OCI-LY7 (cell line): Measurements from ENCODE around the gene CASQ2. TPM values are rescaled to one million over a fixed set of nuclear protein-coding genes. Genes with fewer than 3 reads are reported as not detected.

Experiments used
- BruUV-seq: library from RNA; stranded (reverse); fragments of 400-500 nt; replicated peaks from 2 replicates; lab custom pipeline; 2021; lab: Mats Ljungman, UMichigan
- CTCF ChIA-PET: fragments of 300-600 bp; sonication (Branson Sonifier 250); formaldehyde crosslinking; loops from one replicate; lab custom pipeline; 2022; ENCODE audit warnings: antibody characterized with exemption; ENCODE audit not compliant: unreplicated experiment; lab: Charles Lee
- POLR2A ChIA-PET: fragments of 300-600 bp; sonication (Branson Sonifier 250); formaldehyde crosslinking; loops from one replicate; lab custom pipeline; 2022; ENCODE audit warnings: antibody characterized with exemption; lab: Charles Lee
- DNase-seq: peaks from one replicate; pipeline ENCODE4 v3.0.0-alpha.2; 2015; ENCODE audit warnings: low spot score
- H2AFZ ChIP-seq: fragments of 200-600 bp; sonication (generic), shearing (Covaris generic); 2 replicates; pipeline ENCODE4 v1.6.1; 2014; ENCODE audit warnings: mild to moderate bottlenecking, antibody characterized with exemption, low read length, moderate library complexity
- H3K27ac ChIP-seq: fragments of 200-600 bp; sonication (generic); 2 replicates; pipeline ENCODE4 v1.5.1; 2014; ENCODE audit warnings: mixed run types, low read depth, mild to moderate bottlenecking, moderate library complexity, low read length, inconsistent platforms; ENCODE audit not compliant: poor library complexity, severe bottlenecking
- H3K36me3 ChIP-seq: fragments of 200-600 bp; sonication (generic); 2 replicates; pipeline ENCODE4 v1.6.1; 2014; ENCODE audit warnings: mild to moderate bottlenecking, antibody characterized with exemption, low read length, moderate library complexity, mixed read lengths; ENCODE audit not compliant: insufficient read depth
- H3K4me1 ChIP-seq: fragments of 200-600 bp; sonication (generic); 2 replicates; pipeline ENCODE4 v1.5.1; 2014; ENCODE audit warnings: mild to moderate bottlenecking, low read length; ENCODE audit not compliant: insufficient read depth, poor library complexity, severe bottlenecking
- H3K4me2 ChIP-seq: fragments of 200-600 bp; sonication (generic); 2 replicates; pipeline ENCODE4 v1.6.1; 2014; ENCODE audit warnings: mild to moderate bottlenecking, low read length
- H3K4me3 ChIP-seq: fragments of 200-600 bp; sonication (generic); 2 replicates; pipeline ENCODE4 v1.5.1; 2014; ENCODE audit warnings: mild to moderate bottlenecking, low read depth, low read length; ENCODE audit not compliant: poor library complexity, severe bottlenecking
- H3K79me2 ChIP-seq: fragments of 200-600 bp; sonication (generic); 2 replicates; pipeline ENCODE4 v1.6.1; 2016; ENCODE audit warnings: low read depth, mild to moderate bottlenecking, low read length, moderate library complexity, mixed read lengths; ENCODE audit not compliant: insufficient read depth
- H3K9me2 ChIP-seq: fragments of 200-600 bp; sonication (generic); 2 replicates; pipeline ENCODE4 v1.6.1; 2016; ENCODE audit warnings: mild to moderate bottlenecking, low read length, mixed read lengths; ENCODE audit not compliant: insufficient read depth
- H3K9me3 ChIP-seq: fragments of 200-600 bp; sonication (generic); 2 replicates; pipeline ENCODE4 v1.6.1; 2014; ENCODE audit warnings: mild to moderate bottlenecking, mixed run types, low read length, mixed read lengths
- H4K20me1 ChIP-seq: fragments of 200-600 bp; sonication (generic); 2 replicates; pipeline ENCODE4 v1.6.1; 2014; ENCODE audit warnings: mild to moderate bottlenecking, antibody characterized with exemption, low read length, moderate library complexity, mixed read lengths; ENCODE audit not compliant: insufficient read depth
- CTCF ChIP-seq: fragments of 200-600 bp; sonication (generic); conservative IDR thresholded peaks from 2 replicates; pipeline ENCODE4 v1.5.1; 2014; ENCODE audit warnings: mild to moderate bottlenecking, antibody characterized with exemption, low read length, moderate library complexity, mixed read lengths
- EZH2phosphoT487 ChIP-seq: fragments of 200-600 bp; sonication (generic); IDR thresholded peaks from 2 replicates; pipeline ENCODE4 v1.6.1; 2018; ENCODE audit warnings: low read depth, borderline replicate concordance, mild to moderate bottlenecking, mixed run types, antibody characterized with exemption, low read length, moderate library complexity, mixed read lengths
- intact Hi-C: fragments of 100-400 bp; cut with micrococcal nuclease; formaldehyde crosslinking; loops from one replicate; pipeline ENCODE4 v1.10.0; 2022; ENCODE audit not compliant: unreplicated experiment
- total RNA-seq, 2 experiments: library from RNA; depleted of rRNA in 1 of 2; stranded (reverse); fragments of >200 nt in 1 of 2; shearing (Covaris generic) in 1 of 2; gene quantifications; 2 replicates each; pipeline ENCODE4 v1.2.3, GENCODE V29; 2014 to 2022

Gene CASQ2
- total RNA-seq, 2 experiments from 2014 or later, result not detected

- H3K4me3 ChIP-seq, result no peak overlapping the region
- H3K4me1 ChIP-seq, result no peaks in the 10 kb centered on the region
- no peak for DNase-seq
- H3K9me2 ChIP-seq, result no peaks in the 10 kb centered on the region
- H3K79me2 ChIP-seq, result no peaks in the 10 kb centered on the region
- no TSS peak for BruUV-seq
- no peaks in the 10 kb centered on the region for H4K20me1 ChIP-seq
- ChIA-PET CTCF (no interaction called here), POLR2A (no interaction called here)
- no peaks in the 10 kb centered on the region for H3K9me3 ChIP-seq
- no peak overlapping the region for H2AFZ ChIP-seq
- H3K4me2 ChIP-seq, result no peak overlapping the region
- intact Hi-C loops, result no loop called here
- no peaks in the 10 kb centered on the region for H3K36me3 ChIP-seq
- no peak for TF ChIP-seq EZH2phosphoT487
- no peak overlapping the region for H3K27ac ChIP-seq
These were observed 22.3 kb upstream of the CASQ2 start for GRCh38 chr1:115790846-115791245.

GRCh38 chr1:115790356-115790755 is 21.8 kb upstream of the CASQ2 start:
- BruUV-seq, result no TSS peak
- Histone ChIP-seq H3K4me3 (no peak overlapping the region), H3K4me2 (no peak overlapping the region), H3K9me3 (no peaks in the 10 kb centered on the region), H4K20me1 (no peaks in the 10 kb centered on the region), H3K79me2 (no peaks in the 10 kb centered on the region), H3K9me2 (no peaks in the 10 kb centered on the region), H3K36me3 (no peaks in the 10 kb centered on the region), H3K4me1 (no peaks in the 10 kb centered on the region), H2AFZ (no peak overlapping the region), H3K27ac (no peak overlapping the region)
- POLR2A ChIA-PET, result no interaction called here
- CTCF ChIA-PET, result no interaction called here
- DNase-seq, result no peak
- intact Hi-C loops, result no loop called here
- no peak for TF ChIP-seq CTCF

- Histone ChIP-seq H3K79me2 (no peaks in the 10 kb centered on the region), H3K9me3 (no peaks in the 10 kb centered on the region), H3K27ac (no peak overlapping the region), H3K4me1 (no peaks in the 10 kb centered on the region), H3K9me2 (no peaks in the 10 kb centered on the region), H3K36me3 (no peaks in the 10 kb centered on the region), H2AFZ (no peak overlapping the region), H3K4me2 (no peak overlapping the region), H3K4me3 (no peak overlapping the region), H4K20me1 (no peaks in the 10 kb centered on the region)
- no TSS peak for BruUV-seq
- ChIA-PET POLR2A (no interaction called here), CTCF (no interaction called here)
- no peak for TF ChIP-seq CTCF
- TF ChIP-seq EZH2phosphoT487, result no peak
- no peak for DNase-seq
- intact Hi-C loops, result no loop called here
These were observed 14.8 kb upstream of the CASQ2 start for GRCh38 chr1:115783311-115783710.
